ENCODE data around the gene ARHGEF1.

GRCh38 chr19:41845001-41845050, 38.2 kb upstream of the ARHGEF1 start, which contains the start of gene DMRTC2:
- TF ChIP-seq CTCF (IDR thresholded peaks at IDR 0.05) (no peak), POLR2A (IDR thresholded peaks at IDR 0.05) (no peak)

Data from heart left ventricle (tissue), 13 donors.